Stomach (tissue), 19 donors: ENCODE results near the gene MUS81. TPM values are rescaled to one million over a fixed set of nuclear protein-coding genes. Genes with fewer than 3 reads are reported as not detected.
A peak's percentile ranks its signal among the peaks of the same experiment; 100 is the strongest.

Source experiments
- DNase-seq, 2 donors: peaks; one replicate each; pipeline versions ENCODE4 v3.0.0 to v3.0.0-alpha.2; 2013 to 2019
- H3K27ac ChIP-seq, 5 donors: fragments of 200-600 bp in 4 of 5; sonication (generic) in 4 of 5; one replicate each; pipeline ENCODE4 v1.5.1; 2013 to 2019; ENCODE audit warnings: mild to moderate bottlenecking in 1 of 5, moderate library complexity in 1 of 5
- H3K27me3 ChIP-seq, 3 donors: fragments of 200-600 bp; sonication (generic); one replicate each; pipeline ENCODE4 v1.5.1; 2017 to 2019; ENCODE audit warnings: mixed run types in 1 of 3
- H3K36me3 ChIP-seq, 4 donors: fragments of 200-600 bp; sonication (generic); 1 replicate in 3 of 4; 2 replicates in 1 of 4; pipeline ENCODE4 v1.5.1; 2016 to 2019
- H3K4me1 ChIP-seq, 4 donors: fragments of 200-600 bp; sonication (generic); one replicate each; pipeline ENCODE4 v1.5.1; 2016 to 2019
- H3K4me3 ChIP-seq, 4 donors: fragments of 200-600 bp; sonication (generic) in 3 of 4; one replicate each; pipeline ENCODE4 v1.5.1; 2016 to 2019; ENCODE audit warnings: mild to moderate bottlenecking in 1 of 4
- H3K9me3 ChIP-seq, 4 donors: fragments of 200-600 bp; sonication (generic); one replicate each; pipeline ENCODE4 v1.5.1; 2016 to 2019
- CTCF ChIP-seq, 7 experiments: fragments of 450-650 bp in 4 of 7; fragments of 200-600 bp in 3 of 7; sonication (generic) in 3 of 7; IDR thresholded peaks; one replicate each; pipeline ENCODE4 v1.5.1; 2016 to 2019; ENCODE audit warnings: antibody characterized with exemption in 7 of 7, control low read depth in 2 of 7, mild to moderate bottlenecking in 1 of 7
- EP300 ChIP-seq: sonication (generic); formaldehyde crosslinking; IDR thresholded peaks from one replicate; pipeline ENCODE4 v1.6.1; 2017; ENCODE audit warnings: antibody characterized with exemption
- POLR2A ChIP-seq, 4 donors: fragments of 450-650 bp; IDR thresholded peaks; one replicate each; pipeline ENCODE4 v1.6.1; 2016; ENCODE audit warnings: antibody characterized with exemption in 4 of 4, control low read depth in 2 of 4, mild to moderate bottlenecking in 1 of 4, moderate library complexity in 1 of 4
- POLR2AphosphoS5 ChIP-seq, 3 donors: sonication (generic); formaldehyde crosslinking; IDR thresholded peaks; one replicate each; pipeline ENCODE4 v1.6.1; 2016; ENCODE audit warnings: antibody characterized with exemption in 3 of 3
- WGBS, 5 donors: extraction: QIAGEN DNeasy Blood & Tissue Kit in 3 of 5; methylation state at CpG; one replicate each; pipeline versions ENCODE4 v1.1.5 to v1.1.7; 2013 to 2018; 5-methylcytosine and 5-hydroxymethylcytosine counted together
- intact Hi-C: fragments of 100-400 bp; cut with DNase I; formaldehyde crosslinking; loops from one replicate; pipeline ENCODE4 v1.15.1; 2023; ENCODE audit warnings: low total_unique reads
- long read RNA-seq, 10 donors: transcript quantifications; one replicate each; lab custom pipeline, GENCODE V29; 2026
- polyA plus RNA-seq, 3 donors: library from polyadenylated mRNA; stranded (reverse); fragments of 200-250 nt; gene quantifications; one replicate each; pipeline ENCODE4 v1.2.3, GENCODE V29; 2013
- total RNA-seq, 5 donors: library from RNA; depleted of rRNA; stranded (reverse); fragments of >200 nt; gene quantifications; one replicate each; pipeline versions ENCODE4 v1.1.0 to v1.2.3, GENCODE V29; 2014 to 2016
- donor health status: healthy with polysubstance abuse.
- donor health status: Bipolar disorder and iron deficiency.
- donor health status: healthy.

MUS81 gene
- total RNA-seq (100 to 1,000 TPM in 2 of 5 donors, 10 to 100 TPM in 3; 26.4 to 162 (median 81.1) TPM), polyA plus RNA-seq (10 to 100 TPM; 32.7 to 64.6 (median 32.9) TPM)
- long read RNA-seq, donor 1, partial matches to known transcripts: 6 of 8 reads
- long read RNA-seq, donor 1, other reads (novel, unspliced or antisense): 0 of 8 reads
- long read RNA-seq, donor 2, partial matches to known transcripts: 0 of 3 reads
- long read RNA-seq, donor 2, other reads (novel, unspliced or antisense): 0 of 3 reads
- long read RNA-seq, donor 3, partial matches to known transcripts: 6 of 7 reads
- long read RNA-seq, donor 3, other reads (novel, unspliced or antisense): 0 of 7 reads
- long read RNA-seq, donor 4: 0 reads
- long read RNA-seq, donor 5, partial matches to known transcripts: 6 of 9 reads
- long read RNA-seq, donor 5, other reads (novel, unspliced or antisense): 0 of 9 reads
- long read RNA-seq, donor 6, partial matches to known transcripts: 52 of 107 reads
- long read RNA-seq, donor 6, other reads (novel, unspliced or antisense): 52 of 107 reads
- long read RNA-seq, donor 7, partial matches to known transcripts: 43 of 77 reads
- long read RNA-seq, donor 7, other reads (novel, unspliced or antisense): 34 of 77 reads
- long read RNA-seq, donor 8: 0 reads
- long read RNA-seq, donor 9: 0 reads
- long read RNA-seq, donor 10, transcript MUS81-201 (16 exons, 2,392 nt): major isoform, 5 of 16 reads
- long read RNA-seq, donor 10, partial matches to known transcripts: 0 of 16 reads
- long read RNA-seq, donor 10, other reads (novel, unspliced or antisense): 10 of 16 reads

GRCh38 chr11:65860278-65861164 lies at the start of gene MUS81:
Gene MUS81 (plus strand): TSS chr11:65860433. CDS start chr11:65860754, 321 bp downstream.
- Histone ChIP-seq H3K27ac (peak within 1 kb of the TSS; percentile 92 to 98 (median 97)), H3K36me3 (peaks cover 44 to 51% (median 47%) of the 10 kb centered on the region in 4 donors), H3K9me3 (no peaks in the 10 kb centered on the region), H3K4me3 (peak within 1 kb of the TSS; percentile 94 to 99 (median 99)), H3K4me1 (peaks cover 25 to 64% (median 53%) of the 10 kb centered on the region in 4 donors), H3K27me3 (no peaks in the 10 kb centered on the region)
- intact Hi-C loops: no loop called here
- DNase-seq: peak; percentile 98 to 99
- TF ChIP-seq CTCF (IDR thresholded peaks at IDR 0.05) (peak in 5 of 7 experiments; percentile 66 to 93 (median 79)), POLR2A (IDR thresholded peaks at IDR 0.05) (peak in 1 of 4 donors; percentile 35), POLR2AphosphoS5 (IDR thresholded peaks at IDR 0.05) (peak; percentile 74 to 96 (median 80)), EP300 (no peak)
- 0 to 1% (median 0%) methylated on average over 66 to 78 of the region's 78 CpGs for WGBS, 5 donors

GRCh38 chr11:65811764-65812475 lies 48.3 kb upstream of the MUS81 start:
- peaks cover 0 to 10% (median 2%) of the 10 kb centered on the region in 4 donors for H3K36me3 ChIP-seq
- H3K4me1 ChIP-seq: peaks cover 0 to 19% (median 16%) of the 10 kb centered on the region in 4 donors
- DNase-seq: no peak
- no peak overlapping the region for H3K27ac ChIP-seq
- intact Hi-C loops: loop anchor here (5.0 kb wide), 1 partner anchor 35 kb away; no protein-coding TSS in a partner anchor
- H3K4me3 ChIP-seq: no peak overlapping the region
- no peak for TF ChIP-seq CTCF (IDR thresholded peaks at IDR 0.05)
- no peak for TF ChIP-seq POLR2AphosphoS5 (IDR thresholded peaks at IDR 0.05)
- TF ChIP-seq EP300: no peak
- TF ChIP-seq POLR2A (IDR thresholded peaks at IDR 0.05): no peak
- no peaks in the 10 kb centered on the region for H3K9me3 ChIP-seq
- H3K27me3 ChIP-seq: peaks cover 0 to 19% (median 14%) of the 10 kb centered on the region in 3 donors
- 56 to 84% (median 71%) methylated on average over 19 of the region's 19 CpGs for WGBS, 5 donors

- intact Hi-C loops: loop anchor here (5.0 kb wide), 1 partner anchor 37 kb away; no protein-coding TSS in a partner anchor
- WGBS, 5 donors: 35 to 59% (median 48%) methylated on average over 18 of the region's 18 CpGs
- peak; percentile 35 to 72 for DNase-seq
Observed at GRCh38 chr11:65814131-65814985, 45.9 kb upstream of the MUS81 start.

More at GRCh38 chr11:65814131-65814985, 45.9 kb upstream of the MUS81 start:
- Histone ChIP-seq H3K4me3 (no peak overlapping the region), H3K27ac (no peak overlapping the region), H3K9me3 (no peaks in the 10 kb centered on the region), H3K27me3 (no peaks in the 10 kb centered on the region), H3K36me3 (peaks cover 0 to 10% (median 2%) of the 10 kb centered on the region in 4 donors), H3K4me1 (peaks cover 4 to 32% (median 26%) of the 10 kb centered on the region in 4 donors)
- TF ChIP-seq POLR2A (IDR thresholded peaks at IDR 0.05): no peak
- no peak for TF ChIP-seq EP300
- TF ChIP-seq POLR2AphosphoS5 (IDR thresholded peaks at IDR 0.05): no peak
- no peak for TF ChIP-seq CTCF (IDR thresholded peaks at IDR 0.05)
